HG02852 (cell line): ENCODE measurements around the gene CCDC138.
A peak's percentile ranks its signal among the peaks of the same experiment; 100 is the strongest.
"Not testable (repeated sequence)": the region's sequence is repeated elsewhere in the genome, so short reads cannot be mapped to it uniquely, and the experiment has no call there.

Source experiments
- ATAC-seq: cut with Tn5 transposase; IDR thresholded peaks from one replicate; pipeline ENCODE4 v1.9.1; 2021; ENCODE audit warnings: mild to moderate bottlenecking, moderate library complexity; ENCODE audit not compliant: unreplicated experiment

Gene CCDC138

GRCh38 chr2:108786354-108787215 lies at the start of gene CCDC138:
Gene CCDC138, plus strand, starts transcription at chr2:108786771. Its CDS starts 52 bp downstream, at chr2:108786823.
- peak; percentile 96 for ATAC-seq

- not testable (repeated sequence) for ATAC-seq
Measured at GRCh38 chr2:108757973-108758372, 28.6 kb upstream of the CCDC138 start.

GRCh38 chr2:108762618-108763017 lies 24.0 kb upstream of the CCDC138 start:
- not testable (repeated sequence) for ATAC-seq

GRCh38 chr2:108766671-108767070 lies 19.9 kb upstream of the CCDC138 start:
- not testable (repeated sequence) for ATAC-seq

GRCh38 chr2:108767859-108768258 lies 18.7 kb upstream of the CCDC138 start:
- not testable (repeated sequence) for ATAC-seq

GRCh38 chr2:108776475-108776874 lies 10.1 kb upstream of the CCDC138 start:
- peak; percentile 84 for ATAC-seq

GRCh38 chr2:108778857-108779256 lies 7.7 kb upstream of the CCDC138 start:
- ATAC-seq: no peak

- no peak for ATAC-seq
Measured at GRCh38 chr2:108786008-108786353, 590 bp upstream of the CCDC138 start.

GRCh38 chr2:108787216-108787541 lies 608 bp downstream of the CCDC138 start:
- no peak for ATAC-seq

- no peak for ATAC-seq
Measured at GRCh38 chr2:108803045-108803736, 16.6 kb downstream of the CCDC138 start.

- ATAC-seq: no peak
Measured at GRCh38 chr2:108805032-108805431, 18.5 kb downstream of the CCDC138 start.

GRCh38 chr2:108805782-108806181 lies 19.2 kb downstream of the CCDC138 start:
- ATAC-seq: no peak

- no peak for ATAC-seq
Measured at GRCh38 chr2:108806371-108807113, 20.0 kb downstream of the CCDC138 start.

- ATAC-seq: no peak
Measured at GRCh38 chr2:108809936-108810335, 23.4 kb downstream of the CCDC138 start.

- no peak for ATAC-seq
Measured at GRCh38 chr2:108810993-108811957, 24.7 kb downstream of the CCDC138 start.

- no peak for ATAC-seq
Measured at GRCh38 chr2:108813732-108814131, 27.2 kb downstream of the CCDC138 start.

GRCh38 chr2:108820482-108820881 lies 33.9 kb downstream of the CCDC138 start:
- ATAC-seq: no peak

GRCh38 chr2:108823286-108823685 lies 36.7 kb downstream of the CCDC138 start:
- ATAC-seq: no peak

- no peak for ATAC-seq
Measured at GRCh38 chr2:108824316-108825070, 37.9 kb downstream of the CCDC138 start.

GRCh38 chr2:108825254-108825653 lies 38.7 kb downstream of the CCDC138 start:
- no peak for ATAC-seq
